Motor neuron (in vitro differentiated cells): ENCODE results near the gene ARHGEF25. TPM values are rescaled to one million over a fixed set of nuclear protein-coding genes. Genes with fewer than 3 reads are reported as not detected.
"Not testable (repeated sequence)": the region's sequence is repeated elsewhere in the genome, so short reads cannot be mapped to it uniquely, and the experiment has no call there.

Experiments
- ATAC-seq, 8 experiments: fragments of 200-7000 bp; cut with Tn5 transposase; replicated peaks in 6 of 8; 2 replicates each; pipeline ENCODE4 v1.8.0; 2021; ENCODE audit warnings: mild to moderate bottlenecking in 8 of 8, moderate library complexity in 8 of 8
- H3K27ac ChIP-seq, 2 donors: fragments of 250-450 bp; sonication (Bioruptor Pico); 2 replicates each; pipeline ENCODE4 v1.9.0; 2021; ENCODE audit warnings: antibody characterized with exemption in 2 of 2, mild to moderate bottlenecking in 2 of 2, moderate library complexity in 1 of 2
- H3K4me1 ChIP-seq, 2 donors: fragments of 250-450 bp; sonication (Bioruptor Pico); replicated peaks in 1 of 2; 2 replicates each; pipeline ENCODE4 v1.6.1; 2021; ENCODE audit warnings: antibody characterized with exemption in 2 of 2, mild to moderate bottlenecking in 2 of 2, moderate library complexity in 1 of 2
- H3K4me3 ChIP-seq, 5 donors: fragments of 250-450 bp; sonication (Bioruptor Pico); 2 replicates each; pipeline ENCODE4 v1.9.0; 2021; ENCODE audit warnings: antibody characterized with exemption in 5 of 5, mild to moderate bottlenecking in 5 of 5, moderate library complexity in 4 of 5
- WGBS, 10 experiments: fragments of 450-650 bp; shearing (Covaris generic); methylation state at CpG; one replicate each; pipeline ENCODE4 v1.0.0; 2022; 5-methylcytosine and 5-hydroxymethylcytosine counted together
- in situ Hi-C, 9 experiments: fragments of 400-800 bp; cut with MboI; loops; one replicate each; pipeline ENCODE4 v1.15.0; 2021; ENCODE audit warnings: low sequenced_read_pairs in 9 of 9, low pct_unique_long_range_greater_than_20kb in 2 of 9; ENCODE audit not compliant: unreplicated experiment in 9 of 9
- total RNA-seq, 8 experiments: library from RNA; unstranded; fragments of 300-600 nt; gene quantifications; 2 replicates each; pipeline versions ENCODE4 v1.2.3 to v1.2.4, GENCODE V29; 2022

The ARHGEF25 gene
- total RNA-seq, 8 experiments from 2014 or later: 16.1 to 28.5 (median 17.9) TPM

DNA sequence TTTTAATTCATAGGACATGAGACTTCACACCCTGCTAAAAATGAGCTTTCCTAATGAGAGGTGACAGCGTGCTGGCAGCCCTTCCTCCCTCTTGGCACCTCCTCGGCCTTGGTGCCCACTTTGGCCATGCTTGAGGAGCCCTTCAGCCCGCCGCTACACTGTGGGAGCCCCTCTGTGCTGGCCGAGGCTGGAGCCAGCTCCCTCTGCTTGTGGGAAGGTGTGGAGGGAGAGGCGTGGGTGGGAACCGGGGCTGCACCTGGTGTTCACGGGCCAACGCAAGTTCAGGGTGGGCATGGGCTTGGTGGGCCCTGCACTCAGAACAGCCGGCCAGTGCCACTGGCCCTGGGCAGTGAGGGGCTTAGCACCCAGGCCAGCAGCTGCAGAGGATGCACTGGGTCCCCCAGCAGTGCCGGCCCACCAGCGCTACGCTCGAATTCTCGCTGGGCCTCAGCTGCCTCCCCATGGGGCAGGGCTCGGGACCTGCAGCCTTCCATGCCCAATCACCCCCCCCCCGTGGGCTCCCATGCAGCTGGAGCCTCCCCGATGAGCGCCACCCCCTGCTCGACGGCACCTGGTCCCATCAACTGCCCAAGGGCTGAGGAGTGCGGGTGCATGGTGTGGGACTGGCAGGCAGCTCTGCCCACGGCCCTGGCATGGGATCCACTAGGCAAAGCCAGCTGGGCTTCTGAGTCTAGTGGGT is 44.5 kb downstream of the ARHGEF25 start:
- in situ Hi-C loops: no loop called here
- no peak for ATAC-seq
- 0 to 100% (median 60%) methylated on average over 1 to 5 of the region's 23 CpGs; no CpG with 5 or more reads in 4 of the 10 experiments for WGBS, 10 experiments
- no peaks in the 10 kb centered on the region for H3K4me1 ChIP-seq
- H3K27ac ChIP-seq: no peak overlapping the region
- H3K4me3 ChIP-seq: no peak overlapping the region

DNA sequence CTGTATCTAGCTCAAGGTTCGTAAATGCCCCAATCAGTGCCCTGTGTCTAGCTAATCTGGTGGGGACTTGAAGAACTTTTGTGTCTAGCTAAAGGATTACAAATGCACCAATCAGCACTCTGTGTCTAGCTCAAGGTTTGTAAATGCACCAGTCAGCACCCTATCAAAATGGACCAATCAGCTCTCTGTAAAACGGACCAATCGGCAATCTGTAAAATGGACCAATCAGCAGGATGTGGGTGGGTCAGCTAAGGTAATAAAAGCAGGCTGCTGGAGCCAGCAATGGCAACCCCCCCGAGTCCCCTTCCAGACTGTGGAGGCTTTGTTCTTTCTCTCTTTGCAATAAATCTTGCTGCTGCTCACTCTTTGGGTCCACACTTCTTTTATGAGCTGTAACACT is 45.2 kb downstream of the ARHGEF25 start:
- WGBS, 10 experiments: 23 to 100% (median 83%) methylated on average over 1 to 4 of the region's 4 CpGs; no CpG with 5 or more reads in 2 of the 10 experiments
- H3K4me3 ChIP-seq, H3K27ac ChIP-seq, in situ Hi-C loops, H3K4me1 ChIP-seq, ATAC-seq: not testable (repeated sequence)

DNA sequence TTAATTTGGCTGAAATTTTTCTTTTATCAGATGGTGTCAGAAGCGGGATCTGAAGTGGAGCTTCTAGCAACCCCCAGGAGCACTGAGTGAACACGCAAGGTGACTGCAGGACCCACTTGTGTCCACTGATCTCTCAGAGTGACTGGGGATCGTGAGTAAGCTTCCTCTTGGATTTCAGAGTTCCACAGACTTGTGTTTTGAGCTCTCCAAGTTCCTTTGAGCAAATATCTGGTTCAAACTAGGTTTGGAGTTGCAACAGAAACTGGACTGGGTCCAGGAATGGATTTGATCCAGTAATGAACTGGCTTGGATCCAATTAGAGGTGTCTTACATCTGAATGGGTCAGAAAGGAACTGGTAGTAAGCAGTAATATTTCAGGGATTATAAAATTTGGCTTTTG is 46.5 kb downstream of the ARHGEF25 start:
- no peak overlapping the region for H3K4me3 ChIP-seq
- H3K27ac ChIP-seq: no peak overlapping the region
- peak in 2 of 8 experiments; percentile 36 to 46 for ATAC-seq
- H3K4me1 ChIP-seq: no peaks in the 10 kb centered on the region
- 17 to 100% (median 58%) methylated on average over 1 to 3 of the region's 3 CpGs; no CpG with 5 or more reads in 5 of the 10 experiments for WGBS, 10 experiments
- in situ Hi-C loops: no loop called here

DNA sequence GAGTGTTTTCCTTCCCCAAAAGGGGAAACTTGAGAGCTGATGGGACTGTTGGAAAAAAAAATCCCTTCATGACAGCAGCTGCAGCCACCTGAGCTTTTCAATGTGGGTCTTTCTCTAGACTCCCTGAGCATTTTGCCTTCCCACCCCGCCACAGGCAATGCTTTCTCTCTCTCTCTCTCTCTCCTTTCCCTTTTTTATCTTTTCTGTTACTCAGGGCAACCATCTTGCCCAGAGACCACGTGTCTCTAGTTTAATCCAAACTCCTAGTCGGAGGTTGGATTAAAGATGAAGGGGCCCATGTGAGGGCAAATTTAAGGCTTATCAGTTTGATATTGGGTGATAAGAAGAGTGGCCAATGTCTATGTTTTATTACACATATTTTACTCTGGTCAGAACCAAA is 47.7 kb downstream of the ARHGEF25 start:
- Histone ChIP-seq H3K27ac (no peak overlapping the region), H3K4me3 (no peak overlapping the region), H3K4me1 (no peaks in the 10 kb centered on the region)
- in situ Hi-C loops: no loop called here
- no peak for ATAC-seq
- WGBS, 10 experiments: 0 to 71% (median 23%) methylated on average over 1 to 3 of the region's 3 CpGs; no CpG with 5 or more reads in 4 of the 10 experiments

DNA sequence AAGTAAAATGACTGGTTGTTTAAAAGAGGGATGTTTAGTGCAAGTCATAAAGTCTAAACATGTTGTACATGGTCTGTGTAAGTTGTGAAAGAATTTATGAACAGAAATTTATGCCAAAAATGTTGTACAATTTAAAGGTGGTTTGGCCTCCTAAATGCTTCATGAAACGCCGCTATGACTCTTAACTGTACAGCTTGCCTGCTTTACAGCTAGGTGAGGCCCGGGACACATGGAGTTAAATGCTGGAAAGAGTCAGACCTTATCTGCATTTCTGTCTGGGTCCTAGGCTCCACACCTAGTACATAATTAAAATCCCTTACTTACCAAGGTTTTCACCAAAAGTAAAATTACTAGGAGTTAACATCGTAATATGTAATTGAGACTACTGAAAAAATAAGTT is 50.1 kb downstream of the ARHGEF25 start:
- no peak for ATAC-seq
- no peaks in the 10 kb centered on the region for H3K4me1 ChIP-seq
- in situ Hi-C loops: no loop called here
- no peak overlapping the region for H3K4me3 ChIP-seq
- WGBS, 10 experiments: 13 to 88% (median 53%) methylated on average over 1 to 4 of the region's 4 CpGs; no CpG with 5 or more reads in 2 of the 10 experiments
- H3K27ac ChIP-seq: no peak overlapping the region

DNA sequence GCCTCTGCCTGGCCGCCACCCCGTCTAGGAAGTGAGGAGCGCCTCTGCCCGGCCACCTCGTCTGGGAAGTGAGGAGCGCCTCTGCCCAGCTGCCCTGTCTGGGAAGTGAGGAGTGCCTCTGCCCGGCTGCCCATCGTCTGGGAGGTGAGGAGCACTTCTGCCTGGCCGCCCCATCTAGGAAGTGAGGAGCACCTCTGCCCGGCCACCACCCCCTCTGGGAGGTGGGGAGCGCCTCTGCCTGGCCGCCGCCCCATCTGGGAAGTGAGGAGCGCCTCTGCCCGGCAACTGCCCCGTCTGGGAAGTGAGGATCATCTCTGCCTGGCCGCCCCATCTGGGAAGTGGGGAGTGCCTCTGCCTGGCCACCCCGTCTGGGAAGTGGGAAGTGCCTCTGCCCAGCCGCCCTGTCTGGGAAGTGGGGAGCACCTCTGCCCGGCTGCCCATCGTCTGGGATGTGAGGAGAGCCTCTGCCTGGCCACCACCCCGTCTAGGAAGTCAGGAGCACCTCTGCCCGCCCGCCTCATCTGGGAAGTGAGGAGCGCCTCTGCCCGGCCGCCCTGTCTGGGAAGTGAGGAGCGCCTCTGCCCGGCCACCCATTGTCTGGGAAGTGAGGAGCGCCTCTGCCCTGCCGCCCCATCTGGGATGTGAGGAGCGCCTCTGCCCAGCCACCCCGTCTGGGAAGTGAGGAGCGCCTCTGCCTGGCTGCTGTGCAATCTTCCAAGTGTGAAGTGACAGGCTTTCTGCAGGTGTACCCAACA is 54.0 kb downstream of the ARHGEF25 start:
- H3K4me1 ChIP-seq, ATAC-seq, H3K4me3 ChIP-seq, in situ Hi-C loops, H3K27ac ChIP-seq: not testable (repeated sequence)
- WGBS, 10 experiments: 60 to 86% methylated on average over 1 to 4 of the region's 34 CpGs; no CpG with 5 or more reads in 8 of the 10 experiments

Other genes starting within 250 kb of the ARHGEF25 start
- 10 to 100 TPM; 14.7 to 75.2 (median 31.6) TPM for gene R3HDM2, start 180.4 kb upstream of the ARHGEF25 start, total RNA-seq
- gene INHBC, start 176.7 kb upstream of the ARHGEF25 start, total RNA-seq: under 1 TPM; 0.14 to 0.85 (median 0.22) TPM
- 10 to 100 TPM in 2 of 8 experiments, 1 to 10 TPM in 3, under 1 TPM in 3; 0.41 to 19.9 (median 2.6) TPM for gene INHBE, start 156.1 kb upstream of the ARHGEF25 start, total RNA-seq
- 1 to 10 TPM in 7 of 8 experiments, under 1 TPM in 1; 0.66 to 8.3 (median 3.2) TPM for gene GLI1, start 151.7 kb upstream of the ARHGEF25 start, total RNA-seq
- gene ARHGAP9, start 131.6 kb upstream of the ARHGEF25 start, total RNA-seq: 1 to 10 TPM in 5 of 8 experiments, under 1 TPM in 3; 0.45 to 6.2 (median 2.0) TPM
- 100 to 1,000 TPM; 133 to 437 (median 224) TPM for gene MARS1, start 123.4 kb upstream of the ARHGEF25 start, total RNA-seq
- gene DDIT3, start 90.9 kb upstream of the ARHGEF25 start, total RNA-seq: 100 to 1,000 TPM in 5 of 8 experiments, 10 to 100 TPM in 3; 31.9 to 244 (median 136) TPM
- gene MBD6, start 88.6 kb upstream of the ARHGEF25 start, total RNA-seq: 10 to 100 TPM in 4 of 8 experiments, 1 to 10 TPM in 4; 5.5 to 37.5 (median 9.7) TPM
- 100 to 1,000 TPM; 104 to 184 (median 161) TPM for gene DCTN2, start 64.2 kb upstream of the ARHGEF25 start, total RNA-seq
- gene KIF5A, start 61.4 kb upstream of the ARHGEF25 start, total RNA-seq: 100 to 1,000 TPM in 1 of 8 experiments, 10 to 100 TPM in 4, 1 to 10 TPM in 2, under 1 TPM in 1; 0.91 to 111 (median 60.5) TPM
- gene PIP4K2C, start 20.2 kb upstream of the ARHGEF25 start, total RNA-seq: 10 to 100 TPM; 12.5 to 29.4 (median 21.4) TPM
- 10 to 100 TPM in 7 of 8 experiments, 1 to 10 TPM in 1; 2.8 to 79.9 (median 62.7) TPM for gene DTX3, start 6.6 kb upstream of the ARHGEF25 start, total RNA-seq
- 10 to 100 TPM in 5 of 8 experiments, 1 to 10 TPM in 1, under 1 TPM in 2; 0.61 to 34.3 (median 19.4) TPM for gene B4GALNT1, start 21.8 kb downstream of the ARHGEF25 start, total RNA-seq
- 100 to 1,000 TPM in 6 of 8 experiments, 10 to 100 TPM in 2; 94.0 to 297 (median 134) TPM for gene OS9, start 82.7 kb downstream of the ARHGEF25 start, total RNA-seq
- gene AGAP2, start 127.3 kb downstream of the ARHGEF25 start, total RNA-seq: 10 to 100 TPM in 4 of 8 experiments, 1 to 10 TPM in 2, under 1 TPM in 2; 0.31 to 13.8 (median 8.8) TPM
- 10 to 100 TPM; 19.8 to 38.6 (median 24.4) TPM for gene TSPAN31, start 133.6 kb downstream of the ARHGEF25 start, total RNA-seq
- 100 to 1,000 TPM in 4 of 8 experiments, 10 to 100 TPM in 4; 43.4 to 146 (median 95.5) TPM for gene CDK4, start 140.9 kb downstream of the ARHGEF25 start, total RNA-seq
- 10 to 100 TPM in 7 of 8 experiments, 1 to 10 TPM in 1; 1.7 to 23.0 (median 17.0) TPM for gene MARCHF9, start 143.7 kb downstream of the ARHGEF25 start, total RNA-seq
- 1 to 10 TPM in 5 of 8 experiments, under 1 TPM in 3; 0.76 to 3.5 (median 1.6) TPM for gene CYP27B1, start 155.6 kb downstream of the ARHGEF25 start, total RNA-seq
- 10 to 100 TPM in 7 of 8 experiments, 1 to 10 TPM in 1; 8.6 to 33.2 (median 15.8) TPM for gene METTL1, start 160.7 kb downstream of the ARHGEF25 start, total RNA-seq
- 10 to 100 TPM in 3 of 8 experiments, 1 to 10 TPM in 5; 1.5 to 15.0 (median 6.6) TPM for gene EEF1AKMT3, start 161.2 kb downstream of the ARHGEF25 start, total RNA-seq
- 10 to 100 TPM; 15.2 to 39.7 (median 24.3) TPM for gene TSFM, start 171.4 kb downstream of the ARHGEF25 start, total RNA-seq
- 10 to 100 TPM in 1 of 8 experiments, 1 to 10 TPM in 7; 2.2 to 15.2 (median 4.5) TPM for gene AVIL, start 207.3 kb downstream of the ARHGEF25 start, total RNA-seq
- gene CTDSP2, start 235.3 kb downstream of the ARHGEF25 start, total RNA-seq: 10 to 100 TPM; 22.2 to 85.0 (median 36.1) TPM